Omental fat pad (tissue), 4 donors: ENCODE data around the gene GLG1. TPM values are rescaled to one million over a fixed set of nuclear protein-coding genes. Genes with fewer than 3 reads are reported as not detected.
"Not testable (repeated sequence)": the region's sequence is repeated elsewhere in the genome, so short reads cannot be mapped to it uniquely, and the experiment has no call there.

Experiments used
- ATAC-seq: fragments of 150-250 bp; one replicate; pipeline ENCODE4 v1.9.1; 2016; ENCODE audit warnings: mild to moderate bottlenecking, moderate library complexity; ENCODE audit not compliant: low FRiP score
- DNase-seq: peaks from one replicate; pipeline ENCODE4 v3.0.0-alpha.2; 2019; ENCODE audit warnings: low spot score
- total RNA-seq, 4 donors: library from RNA; depleted of rRNA; stranded (reverse); fragments of >200 nt; gene quantifications; one replicate each; pipeline ENCODE4 v1.1.0, GENCODE V29; 2016

Gene GLG1
- total RNA-seq, 4 donors from 2014 or later: 107 to 160 (median 122) TPM

DNA sequence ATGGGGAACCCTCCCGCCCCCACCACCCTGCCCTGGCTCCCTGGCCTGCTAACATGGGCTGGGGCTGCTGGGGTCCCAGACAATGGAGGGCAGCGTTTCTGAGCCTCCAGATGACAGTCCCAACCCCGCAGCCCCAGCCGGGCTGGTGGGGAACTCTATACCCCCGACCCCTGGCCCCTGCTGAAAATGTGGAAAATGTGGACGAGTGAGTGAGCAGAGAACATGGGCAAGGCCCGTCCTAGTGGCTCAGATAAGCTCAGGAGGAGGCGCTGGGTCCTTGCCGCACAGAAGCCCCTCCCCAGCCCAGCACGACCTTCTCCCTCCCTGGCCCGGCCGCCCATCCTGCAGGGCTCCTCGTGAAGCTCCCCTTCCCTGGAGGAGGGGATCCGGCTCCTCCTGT lies 187.1 kb downstream of the GLG1 start:
- not testable (repeated sequence) for ATAC-seq, DNase-seq

DNA sequence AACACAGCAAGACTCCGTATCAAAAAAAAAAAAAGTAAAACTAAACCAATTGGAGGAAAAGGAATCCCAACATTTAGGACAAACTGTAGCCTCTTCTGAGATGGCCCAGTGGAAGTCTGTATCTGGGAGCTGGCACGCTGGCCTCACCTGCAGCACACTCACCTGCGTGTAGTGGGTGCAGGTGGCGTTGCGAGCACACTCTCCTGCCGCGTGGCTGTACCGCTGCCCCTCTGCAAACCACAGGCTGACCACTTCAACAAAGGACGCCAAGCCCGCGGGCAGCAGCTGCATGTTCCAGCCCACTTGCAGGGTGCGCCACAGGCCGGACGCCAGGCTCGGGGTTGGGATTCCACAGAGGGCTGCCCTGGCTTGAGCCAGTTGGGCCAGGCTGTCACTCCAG lies 189.0 kb downstream of the GLG1 start:
- ATAC-seq, DNase-seq: not testable (repeated sequence)

DNA sequence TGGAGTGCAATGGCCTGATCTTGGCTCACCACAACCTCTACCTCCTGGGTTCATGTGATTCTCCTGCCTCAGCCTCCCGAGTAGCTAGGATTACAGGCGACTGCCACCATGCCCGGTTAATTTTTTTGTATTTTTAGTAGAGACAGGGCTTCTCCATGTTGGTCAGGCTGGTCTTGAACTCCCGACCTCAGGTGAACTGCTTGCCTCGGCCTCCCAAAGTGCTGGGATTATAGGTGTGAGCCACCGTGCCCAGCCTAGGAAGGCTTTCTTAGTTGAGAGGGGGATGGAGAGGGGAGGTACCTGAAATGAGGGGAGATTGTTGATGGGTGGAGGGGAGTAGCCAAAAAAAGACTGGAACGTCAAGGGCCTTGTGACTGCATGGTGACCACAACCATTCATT lies 193.0 kb downstream of the GLG1 start:
- not testable (repeated sequence) for DNase-seq, ATAC-seq

DNA sequence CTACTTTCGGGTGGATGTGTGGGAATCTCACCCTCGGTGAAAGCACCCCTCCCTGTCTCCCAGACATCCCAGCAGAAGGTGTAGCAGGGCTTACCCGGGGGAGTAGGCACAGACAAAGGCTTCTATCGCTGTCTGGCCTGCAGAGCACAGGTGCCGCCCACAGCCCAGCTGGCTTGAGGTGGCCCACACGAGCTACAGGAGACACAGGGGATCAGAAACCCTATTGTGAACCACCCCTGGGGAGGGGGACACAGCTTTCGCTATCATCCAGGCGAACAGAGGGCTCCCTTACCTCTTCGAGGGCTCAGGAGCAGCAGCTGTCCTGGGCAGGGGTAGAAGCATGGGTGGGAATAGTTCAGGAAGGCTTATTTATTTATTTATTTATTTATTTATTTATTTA lies 193.4 kb downstream of the GLG1 start:
- DNase-seq, ATAC-seq: not testable (repeated sequence)

DNA sequence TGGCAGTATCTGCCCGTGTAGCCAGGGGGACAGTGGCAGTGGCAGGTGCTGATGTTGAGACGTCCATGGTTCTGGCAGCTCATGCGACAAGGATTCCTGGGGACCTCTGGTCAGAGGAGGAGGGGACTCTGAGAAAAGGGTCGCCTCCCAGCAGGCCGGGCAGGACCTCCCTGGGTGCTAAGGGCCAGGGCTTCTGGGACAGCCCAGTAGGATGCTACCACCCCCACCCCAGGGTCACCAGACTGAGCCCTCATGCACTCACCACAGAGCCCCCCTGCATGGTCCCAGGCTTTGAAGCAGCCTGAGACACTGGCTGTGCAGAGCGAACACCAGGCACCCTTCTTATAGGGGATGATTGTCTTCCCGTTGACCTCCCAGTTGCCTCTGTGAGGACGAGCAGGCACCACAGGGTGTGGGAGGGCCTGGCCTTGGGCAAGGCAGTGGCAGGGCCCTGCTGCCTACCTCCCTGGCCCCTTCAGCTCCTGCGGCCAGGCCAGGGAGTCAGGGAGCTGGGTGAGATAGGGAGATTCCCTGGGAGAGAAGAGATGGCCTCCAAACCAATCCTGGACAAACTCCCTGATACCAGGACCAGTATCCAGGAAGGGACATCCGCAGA lies 194.0 kb downstream of the GLG1 start:
- not testable (repeated sequence) for ATAC-seq, DNase-seq

DNA sequence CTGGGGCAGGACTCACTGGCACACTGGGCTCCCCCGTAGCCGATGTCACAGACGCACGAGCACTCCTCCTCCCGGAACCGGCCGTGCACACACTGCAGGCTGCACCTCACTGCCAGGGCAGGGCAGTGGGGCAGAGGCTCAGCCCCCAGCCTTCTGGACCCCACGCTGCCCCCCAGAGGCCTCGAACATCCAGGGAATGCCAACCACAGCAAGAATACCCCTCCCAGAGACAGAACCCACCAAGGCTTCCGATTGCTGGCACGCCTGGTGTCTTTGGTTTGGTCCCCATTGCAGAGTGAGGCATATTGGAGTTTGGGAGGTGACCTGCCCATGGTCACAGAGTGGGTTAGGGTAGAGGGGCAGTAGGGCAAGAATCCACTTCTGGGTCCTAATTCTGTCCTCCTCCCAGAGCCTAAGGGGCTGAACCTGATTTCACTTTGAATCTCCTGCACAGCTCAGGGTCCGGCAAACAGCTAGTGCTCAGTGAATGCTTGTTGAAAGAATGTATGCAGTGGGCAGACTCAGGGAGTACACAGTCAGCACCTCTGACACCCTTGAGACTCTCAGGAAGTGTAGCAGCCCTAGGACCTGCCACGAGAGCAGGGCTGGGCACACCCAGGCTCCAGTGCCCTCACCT lies 194.7 kb downstream of the GLG1 start:
- ATAC-seq, DNase-seq: not testable (repeated sequence)

DNA sequence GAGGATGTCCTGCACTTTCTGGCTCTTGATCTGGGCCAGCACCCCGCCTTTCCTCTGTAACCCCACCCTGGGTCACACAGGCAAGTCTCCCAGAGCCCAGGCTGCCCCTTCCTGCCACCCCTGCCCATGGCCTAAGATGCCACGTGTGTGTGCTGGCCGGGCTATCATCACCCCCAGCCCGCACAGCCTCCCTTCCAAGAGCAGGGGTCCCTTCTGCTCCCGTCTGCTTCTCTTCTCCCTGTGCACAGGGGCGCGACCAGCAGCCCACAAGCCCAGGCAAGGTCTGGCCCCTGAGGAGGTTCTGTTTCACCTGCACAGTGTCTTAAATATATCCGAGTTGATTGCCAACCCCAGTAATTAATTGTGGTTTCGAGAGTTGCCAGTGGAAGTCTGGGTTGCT lies 195.9 kb downstream of the GLG1 start:
- not testable (repeated sequence) for DNase-seq, ATAC-seq

DNA sequence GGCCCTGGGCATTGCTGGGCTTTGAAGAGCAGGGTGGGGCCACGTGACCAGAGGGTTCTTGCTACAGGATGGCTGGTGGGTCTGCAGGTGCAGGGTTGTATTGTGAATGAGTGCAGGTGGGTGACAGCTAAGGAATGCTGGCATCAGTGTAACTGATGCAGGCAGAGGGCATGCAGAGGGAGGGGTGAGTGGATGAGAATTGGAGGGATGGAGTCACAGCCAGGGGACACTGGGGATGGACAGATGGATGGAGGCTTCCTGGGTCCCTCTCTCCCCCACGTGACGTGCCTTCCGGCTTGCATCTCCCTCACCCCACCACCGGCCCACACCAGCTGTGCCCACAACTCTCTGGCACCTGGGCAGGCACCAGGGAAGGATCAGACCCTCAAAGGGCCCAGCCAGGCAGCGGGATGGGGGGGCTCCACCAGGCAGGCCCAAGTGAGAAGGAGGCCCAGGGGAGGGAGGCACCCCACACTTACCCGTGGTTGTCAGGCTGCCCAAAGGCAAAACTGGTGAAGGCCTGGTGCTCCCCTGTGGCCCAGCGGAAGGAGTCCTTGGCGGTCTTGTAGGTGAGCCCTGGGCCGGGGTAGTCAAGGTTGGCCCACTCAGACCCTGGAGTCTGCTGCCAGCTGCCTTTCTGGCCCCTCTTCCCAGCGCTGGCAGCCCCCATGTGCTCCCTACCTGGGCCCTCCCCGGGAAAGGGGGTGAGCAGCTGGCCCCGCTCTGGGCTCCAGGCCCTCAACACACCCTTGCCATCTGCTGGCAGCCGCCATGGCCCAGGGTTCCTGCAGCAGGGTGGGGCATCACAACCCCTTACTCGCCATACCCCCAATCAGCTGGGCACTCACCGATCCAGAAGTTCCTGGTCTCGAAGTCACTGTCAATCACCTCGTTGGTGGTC lies 196.6 kb downstream of the GLG1 start:
- DNase-seq, ATAC-seq: not testable (repeated sequence)

DNA sequence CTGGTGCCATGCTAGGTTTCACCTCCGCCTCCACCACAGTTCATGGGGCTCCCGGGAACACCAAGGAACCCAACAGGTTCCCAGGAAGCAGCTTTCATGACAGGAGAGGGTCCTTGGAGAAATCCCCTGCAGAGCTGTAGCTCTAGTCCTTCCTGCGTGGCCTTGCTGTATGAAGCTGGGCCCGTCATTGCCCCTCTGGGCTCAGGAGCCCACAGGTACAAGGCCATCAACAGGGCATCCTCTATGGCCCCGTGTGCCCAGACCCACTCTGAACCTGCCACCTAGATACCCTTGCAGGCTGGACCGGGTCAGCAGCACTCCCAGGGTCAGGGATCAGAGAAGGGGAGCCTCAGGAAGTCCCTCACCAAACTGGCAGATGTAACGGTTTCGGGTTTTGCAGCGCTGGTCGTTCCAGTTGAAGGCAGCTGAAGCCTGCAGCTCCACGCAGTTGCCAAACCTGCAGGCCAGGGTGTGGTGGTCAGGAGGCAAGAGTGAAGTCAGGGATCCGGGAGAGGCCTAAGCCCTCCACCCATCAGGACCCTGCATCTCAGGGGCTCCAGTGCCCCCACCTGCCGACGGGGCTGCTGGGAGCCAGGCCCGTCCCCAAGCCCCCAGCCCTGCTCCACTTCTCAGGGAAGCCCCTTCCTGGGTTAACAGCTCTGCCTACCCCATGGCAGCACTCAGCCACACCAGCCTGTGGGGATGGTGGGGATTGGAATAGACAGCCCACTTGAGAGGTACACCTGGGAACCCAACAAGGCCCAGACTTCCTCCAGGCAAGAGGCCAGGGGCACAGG lies 197.5 kb downstream of the GLG1 start:
- ATAC-seq, DNase-seq: not testable (repeated sequence)

DNA sequence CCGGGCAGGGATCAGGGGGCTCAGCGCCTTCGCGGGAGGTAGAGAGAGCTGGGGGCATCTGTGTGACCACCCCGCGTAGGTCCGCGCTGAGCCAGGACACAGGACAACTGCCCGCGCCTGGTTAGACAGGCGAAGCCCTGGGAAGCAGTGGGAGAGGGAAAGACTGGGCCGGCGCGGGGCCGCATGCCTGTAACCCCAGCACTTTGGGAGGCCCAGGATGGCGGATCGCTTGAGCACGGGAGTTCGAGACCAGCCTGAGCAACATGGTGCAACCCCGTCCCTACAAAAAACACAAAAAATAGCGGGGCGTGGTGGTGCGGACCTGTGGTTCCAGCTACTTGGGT lies 199.6 kb downstream of the GLG1 start:
- not testable (repeated sequence) for DNase-seq
- ATAC-seq: peak; percentile 48

DNA sequence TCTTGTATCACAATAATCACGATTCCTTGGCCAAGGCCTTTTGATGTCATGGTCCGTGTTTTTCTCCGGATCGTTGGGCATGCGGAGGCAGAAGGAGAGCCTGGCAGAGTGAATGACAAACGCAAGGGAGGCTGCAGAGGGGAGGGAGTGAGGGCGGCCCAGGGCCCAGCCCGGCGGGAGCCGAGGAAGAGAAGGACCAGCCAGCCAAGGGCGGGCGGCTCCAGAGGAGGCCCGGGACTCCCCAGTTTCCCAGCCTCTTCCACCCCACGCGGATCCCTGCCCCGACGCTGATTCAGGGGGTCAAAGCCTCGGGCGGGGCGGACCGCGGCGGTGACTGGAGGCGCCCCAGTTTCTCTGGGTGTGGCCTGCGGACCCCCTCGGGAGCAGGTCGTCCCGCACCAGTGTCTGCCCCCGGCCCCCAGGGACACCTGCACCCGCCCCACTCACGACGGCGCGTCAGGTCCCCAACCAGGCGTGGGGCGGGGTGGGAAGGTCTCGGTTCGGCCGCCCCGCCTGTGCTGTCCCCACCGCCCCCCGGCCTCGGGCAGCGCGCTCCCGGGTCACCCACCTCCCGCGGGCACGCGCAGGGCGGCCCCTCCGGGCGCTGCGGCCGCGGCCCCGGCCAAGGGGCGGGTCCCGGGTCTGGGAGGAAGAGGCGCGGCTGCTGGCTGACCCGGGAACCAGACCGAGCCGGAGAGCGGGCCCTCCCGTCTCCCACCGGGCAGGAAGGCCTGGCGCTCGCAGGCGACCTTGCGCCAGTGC lies 200.1 kb downstream of the GLG1 start:
- not testable (repeated sequence) for DNase-seq

DNA sequence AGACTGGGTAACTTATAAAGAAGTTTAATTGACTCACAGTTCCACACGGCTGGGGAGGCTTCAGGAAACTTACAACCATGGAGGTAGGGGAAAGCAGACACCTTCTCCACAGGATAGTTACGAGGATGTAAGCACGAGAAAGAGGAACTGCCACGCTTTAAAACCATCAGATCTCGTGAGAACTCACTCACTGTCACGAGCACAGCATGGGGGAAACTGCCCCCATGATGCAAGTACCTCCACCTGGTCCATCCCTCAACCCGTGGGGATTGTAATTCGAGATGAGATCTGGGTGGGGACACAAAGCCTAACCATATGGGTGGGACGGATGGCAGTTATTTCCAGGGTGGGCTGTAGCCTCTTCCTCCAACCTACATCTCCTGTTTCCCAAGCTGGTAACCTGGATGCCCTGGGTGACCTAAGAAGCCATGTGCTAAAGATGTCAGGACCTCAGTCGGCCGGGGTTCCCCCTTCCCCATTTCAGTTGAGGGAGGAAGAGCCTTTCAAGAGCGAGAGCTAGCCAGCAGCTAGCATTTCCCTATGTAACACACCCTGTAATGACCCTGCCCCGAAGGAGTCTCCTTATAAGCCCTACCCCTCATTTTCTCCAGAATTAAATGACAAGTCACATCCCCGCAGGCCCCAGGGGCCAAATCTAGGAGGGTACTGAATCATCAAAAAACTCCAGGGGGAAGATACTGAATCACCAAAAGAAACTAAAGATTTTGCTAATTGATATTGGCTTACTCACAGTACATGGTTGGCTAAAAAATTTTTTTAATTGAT lies 202.6 kb downstream of the GLG1 start:
- DNase-seq, ATAC-seq: not testable (repeated sequence)

More for the DNA sequence above, 200.1 kb downstream of the GLG1 start:
- ATAC-seq: peak; percentile 90

DNA sequence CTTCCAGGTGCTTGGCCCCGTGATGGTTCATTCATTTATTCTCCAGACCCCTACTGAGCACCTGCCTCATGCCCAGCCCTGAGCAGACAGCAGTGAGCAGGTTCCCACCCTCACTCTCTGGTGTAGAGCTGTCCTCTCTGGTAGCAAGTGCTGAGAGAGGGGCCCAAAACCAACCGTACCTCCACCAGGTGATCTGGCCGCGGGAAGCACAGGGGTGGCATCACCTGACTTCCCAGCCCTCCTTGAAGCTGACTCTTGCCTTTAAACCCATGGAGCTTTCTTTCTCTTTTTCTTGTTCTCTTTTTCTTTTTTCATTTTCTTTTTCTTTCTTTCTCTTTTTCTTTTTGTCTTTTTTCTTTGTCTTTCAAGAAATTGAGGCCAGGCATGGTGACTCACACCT lies 206.7 kb downstream of the GLG1 start:
- DNase-seq, ATAC-seq: not testable (repeated sequence)

DNA sequence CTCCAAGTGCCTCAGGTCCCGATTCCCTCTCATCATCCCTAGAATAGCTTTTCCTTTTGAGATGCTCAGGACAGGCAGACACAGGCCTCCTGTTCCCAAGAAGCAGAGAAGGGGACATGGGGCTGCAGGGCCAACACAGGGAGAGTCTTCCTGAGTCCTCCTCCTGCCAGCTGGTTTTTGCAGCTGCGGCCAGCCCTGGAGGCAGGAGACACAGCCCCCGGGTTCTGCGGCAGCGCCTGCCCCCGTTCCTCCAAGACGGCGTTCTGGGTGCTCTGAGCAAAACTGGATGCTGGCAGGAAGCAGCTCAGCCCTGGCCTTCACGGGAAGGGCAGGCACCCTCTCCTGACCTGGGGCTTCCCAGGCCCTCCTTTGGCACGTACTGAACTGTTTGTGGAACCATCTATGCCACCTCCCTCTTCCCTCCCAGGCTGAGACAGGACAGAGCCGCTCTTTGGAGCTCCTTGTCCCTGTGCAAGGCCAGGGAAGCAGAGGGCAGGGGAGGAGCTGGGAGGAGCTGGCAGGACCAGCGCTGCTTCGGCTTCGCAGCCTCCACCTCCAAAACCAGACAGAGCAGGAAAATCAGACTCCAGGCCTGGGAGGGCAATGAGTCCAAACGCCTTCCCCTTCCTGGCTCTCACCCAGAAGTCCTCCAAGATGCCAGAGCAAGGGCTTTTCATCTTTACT lies 208.6 kb downstream of the GLG1 start:
- DNase-seq: not testable (repeated sequence)
- peak; percentile 46 for ATAC-seq
